H1 (cell line): ENCODE results near the gene PACC1. TPM values are rescaled to one million over a fixed set of nuclear protein-coding genes. Genes with fewer than 3 reads are reported as not detected.

Experiments
- BACH1 ChIP-seq: IDR thresholded peaks from 2 replicates; pipeline ENCODE4 v1.6.1; 2012; ENCODE audit warnings: low read length, improper control_type of control experiment
- CHD7 ChIP-seq: fragments of 300-600 bp; sonication (generic); IDR thresholded peaks from 2 replicates; pipeline ENCODE4 v1.7.1; 2012; ENCODE audit warnings: low read length, moderate library complexity, mild to moderate bottlenecking, inconsistent platforms; ENCODE audit not compliant: insufficient replicate concordance
- KDM5A ChIP-seq: fragments of 200-600 bp; IDR thresholded peaks from 2 replicates; pipeline ENCODE4 v1.7.1; 2012; ENCODE audit warnings: mild to moderate bottlenecking, low read length, inconsistent platforms, mixed read lengths
- MAX ChIP-seq: IDR thresholded peaks from 2 replicates; pipeline ENCODE4 v1.6.1; 2012; ENCODE audit warnings: inconsistent platforms
- POU5F1 ChIP-seq: IDR thresholded peaks from 2 replicates; pipeline ENCODE4 v1.6.1; 2011; ENCODE audit warnings: low read depth, mild to moderate bottlenecking, low read length, moderate library complexity
- RNF2 ChIP-seq: fragments of 200-900, 300-1000 bp; sonication (generic); IDR thresholded peaks from 2 replicates; pipeline ENCODE4 v1.7.1; 2016; ENCODE audit warnings: borderline replicate concordance, low read depth, mild to moderate bottlenecking, antibody characterized with exemption, low read length; ENCODE audit not compliant: poor library complexity, severe bottlenecking; ENCODE audit errors: missing control alignments
- USF2 ChIP-seq: IDR thresholded peaks from 2 replicates; pipeline ENCODE4 v1.6.1; 2011; ENCODE audit warnings: low read length, improper control_type of control experiment
- polyA plus RNA-seq, 7 experiments: library from polyadenylated mRNA; depleted of rRNA in 3 of 7; stranded (reverse) in 5 of 7; unstranded in 2 of 7; fragments of >200 nt in 5 of 7; fragments of 200-250 nt in 2 of 7; gene quantifications; 1 replicate in 5 of 7; 2 replicates in 1 of 7; 4 replicates in 1 of 7; pipeline versions ENCODE4 v1.2.1 to v1.2.3, GENCODE V29; 2011 to 2013; ENCODE audit warnings: missing spikeins in 2 of 7, mixed read lengths in 2 of 7
- total RNA-seq: library from RNA; stranded (reverse); fragmentation: NEBNext Ultra II Directional; extraction: Animal tissue kit (Norgen Biotek cat#: 25700); gene quantifications from 2 replicates; pipeline ENCODE4 v1.2.1, GENCODE V29; 2021

PACC1 gene
- total and polyA plus RNA-seq, 2 of the 8 experiments (the other 6 are each of a cell fraction or from before 2014, with no cell fraction given): 18.8 to 23.5 TPM

- TF ChIP-seq CHD7: no peak
- TF ChIP-seq USF2: no peak
- TF ChIP-seq BACH1: no peak
- TF ChIP-seq RNF2: no peak
- no peak for TF ChIP-seq MAX
- no peak for TF ChIP-seq POU5F1
- TF ChIP-seq KDM5A: no peak
Observed at GRCh38 chr1:212428496-212428895, 13.8 kb upstream of the PACC1 start (continued).
